SH-SY5Y (cell line): ENCODE data around the gene CLDN3.

Experiments
- GATA2 ChIP-seq: IDR thresholded peaks from 2 replicates; pipeline ENCODE4 v1.6.1; 2011; ENCODE audit warnings: mild to moderate bottlenecking, low read depth, low read length
- GATA3 ChIP-seq: IDR thresholded peaks from 2 replicates; pipeline ENCODE4 v1.6.1; 2011; ENCODE audit warnings: low read depth, mild to moderate bottlenecking, low read length, moderate library complexity

DNA sequence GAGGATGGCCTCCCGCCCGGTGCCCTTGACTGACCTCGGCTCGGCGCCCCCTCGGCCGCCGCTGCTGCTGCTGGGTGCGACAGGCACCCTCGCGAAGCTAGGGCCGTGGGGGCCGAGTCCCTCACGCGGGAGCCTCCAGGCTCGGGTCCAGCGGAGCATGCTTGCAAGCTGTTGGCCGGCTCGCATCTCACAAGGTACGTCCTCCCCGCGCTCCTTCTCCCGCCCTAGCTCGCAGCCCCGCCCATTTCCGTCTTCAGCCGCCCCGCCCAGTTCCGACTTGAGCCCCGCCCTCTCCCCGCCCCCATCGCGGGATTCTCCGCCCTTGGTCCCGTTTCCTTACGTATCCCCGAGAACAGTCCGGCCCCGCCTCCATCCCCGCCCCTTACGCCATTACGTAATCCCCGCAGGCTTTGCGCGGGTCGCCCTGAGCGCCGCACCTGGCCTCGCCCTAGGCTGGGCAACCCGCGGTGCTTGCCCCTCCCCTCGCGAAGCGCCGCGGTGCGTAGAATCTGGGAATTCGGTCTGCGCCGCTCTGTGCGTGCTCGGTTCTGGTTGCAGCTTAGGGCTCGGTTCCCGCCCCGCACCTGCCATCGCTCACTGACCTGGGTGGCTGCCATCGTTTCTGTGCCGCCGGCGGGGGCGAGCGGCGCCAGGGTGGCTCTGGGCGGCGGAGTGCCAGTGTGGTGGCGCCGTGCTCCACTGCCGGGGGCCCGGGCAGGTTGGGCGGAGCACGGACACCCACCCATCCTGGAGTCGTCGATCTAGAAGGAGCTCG, 31.3 kb downstream of the CLDN3 start, which contains the start of gene ABHD11:
- TF ChIP-seq GATA2 = no peak
- TF ChIP-seq GATA3 = no peak
